GM18508 (cell line): ENCODE results near the gene CD83.
A peak's percentile ranks its signal among the peaks of the same experiment; 100 is the strongest.

Source experiments
- ATAC-seq: cut with Tn5 transposase; IDR thresholded peaks from one replicate; pipeline ENCODE4 v1.9.1; 2021; ENCODE audit warnings: moderate number of reproducible peaks; ENCODE audit not compliant: insufficient read depth, unreplicated experiment

Gene CD83

DNA sequence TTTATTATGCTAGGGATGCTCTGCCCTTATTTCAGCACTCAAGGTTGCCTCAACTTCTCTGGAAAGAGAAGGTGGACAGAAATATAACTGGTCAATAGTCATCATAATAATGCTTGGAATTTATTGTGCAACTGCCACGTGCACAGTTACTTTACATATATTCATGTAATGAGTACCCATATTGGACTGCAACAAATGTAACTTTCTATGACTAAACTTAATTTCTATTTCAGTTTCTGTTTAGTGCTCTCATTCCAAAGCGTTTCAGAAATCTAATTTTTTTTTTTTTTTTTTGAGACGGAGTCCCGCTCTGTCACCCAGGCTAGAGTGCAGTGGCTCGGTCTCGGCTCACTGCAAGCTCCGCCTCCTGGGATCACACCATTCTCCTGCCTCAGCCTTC is 28.3 kb upstream of the CD83 start:
- no peak for ATAC-seq

DNA sequence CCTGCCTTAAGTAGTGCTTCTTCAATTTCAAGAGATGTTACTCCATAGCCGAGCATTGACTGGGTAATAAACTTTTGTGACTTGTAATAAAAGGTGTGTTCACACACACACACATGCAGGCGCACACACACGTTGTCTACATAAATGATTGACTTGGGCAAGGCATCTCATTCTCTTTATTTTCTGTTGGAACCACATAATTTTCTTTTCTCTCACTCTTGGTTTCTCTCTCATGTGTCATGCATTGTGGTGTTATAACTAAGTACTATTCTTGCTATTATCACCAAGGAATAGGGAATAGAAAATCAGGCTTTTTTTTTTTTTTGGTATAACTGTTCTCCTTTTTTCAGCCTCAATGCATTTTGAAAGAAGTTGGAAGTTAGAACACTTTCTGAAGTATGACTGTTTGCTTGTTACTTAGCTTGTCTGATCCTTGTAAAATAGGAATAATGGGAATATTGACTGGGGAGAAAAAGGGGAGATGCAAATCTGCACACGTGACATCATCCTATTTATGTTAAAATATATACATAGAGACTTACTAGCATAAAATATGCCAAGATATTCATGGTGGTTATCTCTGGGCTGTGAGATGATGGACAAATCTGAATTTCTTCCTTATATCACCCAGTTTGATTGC is 26.1 kb upstream of the CD83 start:
- ATAC-seq: no peak

DNA sequence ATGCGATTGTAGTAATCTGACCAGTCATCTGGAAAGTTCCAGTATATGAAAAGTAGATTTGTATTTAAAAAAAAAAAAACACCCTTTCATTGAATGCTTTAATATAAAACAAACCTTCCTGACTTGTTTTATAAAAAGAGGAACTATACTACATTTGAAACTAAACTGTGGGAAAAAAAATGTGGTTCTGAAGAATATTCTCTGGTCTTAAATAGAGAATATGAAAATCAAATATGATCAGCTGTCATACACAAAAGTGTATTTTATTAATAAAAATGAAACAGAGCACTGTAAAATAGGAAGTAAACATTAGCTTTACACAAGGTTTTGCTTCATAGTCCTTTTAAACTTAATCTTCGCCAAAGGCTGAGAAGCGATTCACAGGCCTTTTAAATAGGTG is 25.3 kb upstream of the CD83 start:
- no peak for ATAC-seq

DNA sequence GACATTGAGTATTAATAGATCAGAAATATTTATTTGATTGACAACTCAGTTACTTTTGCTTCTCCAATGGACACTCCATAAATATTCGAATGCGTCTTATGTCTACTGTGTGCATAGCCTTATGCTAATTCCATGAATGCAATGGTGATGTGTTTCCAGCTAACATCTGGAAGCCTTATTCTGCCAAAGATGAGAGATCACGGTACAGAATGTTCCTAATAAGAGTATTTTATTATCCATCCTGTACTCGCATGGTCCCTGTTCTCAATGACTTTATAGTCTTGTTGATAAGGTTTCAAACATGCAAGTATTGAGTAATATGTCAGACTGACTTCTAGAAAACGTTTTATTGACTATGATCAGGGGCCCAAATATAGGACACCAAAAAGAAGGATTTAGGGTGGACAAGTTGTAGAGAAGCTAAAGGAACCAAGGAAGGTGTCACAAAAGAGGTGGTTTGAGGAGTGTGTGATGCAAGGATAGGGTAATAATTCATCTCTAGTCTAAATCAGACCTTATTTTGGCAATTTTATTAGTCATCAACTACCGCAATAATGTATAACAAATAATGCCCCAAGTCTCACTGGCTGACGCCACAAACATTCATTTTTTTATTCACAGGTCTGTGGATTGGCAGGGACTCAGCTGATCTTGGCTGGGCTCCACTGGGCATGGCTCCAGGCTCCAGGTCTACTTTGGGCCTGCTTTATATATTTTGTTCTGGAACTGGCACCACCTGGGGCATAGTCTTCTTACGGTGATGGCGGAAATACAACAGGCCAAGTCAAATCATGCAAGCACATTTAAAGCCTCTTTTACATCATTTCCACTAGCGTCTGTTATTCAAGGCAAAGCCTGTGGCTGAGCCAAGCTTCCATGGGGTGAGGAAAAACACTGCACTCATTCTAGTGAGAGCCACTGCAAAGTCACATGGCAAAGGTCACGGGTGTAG is 24.5 kb upstream of the CD83 start:
- no peak for ATAC-seq

DNA sequence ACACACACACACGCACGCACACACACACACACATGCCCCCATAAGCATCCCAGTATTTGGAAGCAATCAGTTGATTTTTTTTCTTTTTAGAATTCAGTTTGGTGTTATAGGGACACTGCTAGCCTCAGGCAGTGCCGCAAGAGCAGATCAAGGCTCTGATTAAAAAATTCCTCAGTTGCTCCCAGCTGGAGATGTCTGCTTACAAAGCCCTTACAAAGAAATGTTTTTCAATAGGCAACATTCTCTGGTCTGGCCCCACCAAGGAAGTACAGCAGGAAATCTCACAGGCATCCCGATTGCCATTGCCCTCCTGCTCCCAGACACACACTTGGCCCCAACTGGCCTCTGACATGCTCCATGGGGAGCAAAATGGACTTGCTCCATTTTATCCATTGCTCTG is 22.9 kb upstream of the CD83 start:
- no peak for ATAC-seq

DNA sequence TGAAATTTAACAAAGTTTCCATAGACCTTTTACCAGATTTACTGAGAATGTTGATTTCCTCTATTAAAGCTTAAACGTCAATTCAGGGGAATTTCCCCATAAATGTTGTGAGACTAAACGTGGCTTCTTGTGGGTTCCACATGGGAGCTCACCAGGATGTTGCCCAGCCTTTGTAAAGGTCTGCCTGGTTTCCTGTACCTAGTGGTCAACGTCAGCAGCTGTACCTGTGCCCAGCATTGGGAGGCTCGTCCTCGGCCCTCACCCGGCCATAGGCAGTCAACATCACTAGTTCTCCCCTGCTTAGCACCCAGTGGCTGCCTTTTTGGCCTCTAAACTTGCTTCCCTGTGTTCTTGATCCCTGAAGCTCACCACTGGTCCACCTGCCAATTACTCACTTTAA is 22.1 kb upstream of the CD83 start:
- peak; percentile 51 for ATAC-seq

DNA sequence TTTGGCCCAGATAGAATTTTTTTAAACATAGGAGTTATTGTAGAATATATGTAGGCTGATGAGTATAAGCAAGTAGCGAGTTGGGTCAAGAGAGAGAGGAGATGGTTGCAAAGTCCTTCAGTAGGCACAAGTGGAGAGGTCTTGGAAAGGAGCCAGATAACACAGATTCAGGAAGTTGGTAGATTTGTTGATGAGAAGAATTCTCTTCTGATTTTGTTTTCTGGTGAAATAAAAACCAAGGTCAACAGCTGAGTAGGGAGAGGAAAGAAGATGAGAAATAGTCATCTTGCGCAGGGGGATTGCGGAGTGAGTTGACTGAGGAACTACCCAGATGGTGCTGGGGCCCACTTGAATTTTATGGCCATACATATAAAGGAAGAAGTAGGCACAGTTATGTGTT is 17.4 kb upstream of the CD83 start:
- no peak for ATAC-seq

DNA sequence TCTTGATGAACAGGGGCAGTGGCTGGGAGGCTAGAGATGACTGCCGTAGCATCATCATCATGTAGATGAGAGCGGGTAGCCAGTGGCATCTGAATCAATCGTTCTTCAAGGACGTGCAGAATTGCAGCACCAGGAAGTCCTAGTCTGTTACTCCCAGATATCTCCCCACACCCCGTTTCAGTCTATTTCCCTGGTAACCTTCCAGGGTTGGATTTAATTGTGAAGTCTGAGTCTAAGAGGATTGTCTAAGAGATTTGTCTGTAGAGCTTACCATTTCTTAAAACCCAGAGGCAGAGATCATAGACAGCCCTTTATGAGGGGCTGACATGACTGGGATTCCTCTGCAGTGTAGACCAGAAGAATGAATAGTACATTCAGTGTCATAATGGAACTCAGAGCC is 16.6 kb upstream of the CD83 start:
- no peak for ATAC-seq

DNA sequence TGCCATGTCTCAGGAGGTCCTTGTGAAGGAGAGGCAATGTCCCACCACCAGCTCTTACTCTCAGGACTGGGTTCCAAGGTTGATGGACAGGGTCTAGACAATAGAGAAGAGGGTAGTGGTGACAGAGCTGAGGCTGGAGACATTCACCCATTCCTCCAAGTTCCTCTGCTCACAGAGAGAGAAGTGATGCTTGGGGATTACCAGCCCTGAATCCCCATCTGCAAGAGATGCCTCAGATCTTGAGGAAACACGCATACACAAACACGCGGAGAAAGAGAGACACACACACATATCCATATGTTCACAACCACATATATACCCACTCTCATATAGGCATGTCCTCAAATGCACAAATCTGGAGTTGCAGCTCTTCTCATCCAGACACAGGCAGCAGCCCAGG is 15.2 kb upstream of the CD83 start:
- no peak for ATAC-seq

DNA sequence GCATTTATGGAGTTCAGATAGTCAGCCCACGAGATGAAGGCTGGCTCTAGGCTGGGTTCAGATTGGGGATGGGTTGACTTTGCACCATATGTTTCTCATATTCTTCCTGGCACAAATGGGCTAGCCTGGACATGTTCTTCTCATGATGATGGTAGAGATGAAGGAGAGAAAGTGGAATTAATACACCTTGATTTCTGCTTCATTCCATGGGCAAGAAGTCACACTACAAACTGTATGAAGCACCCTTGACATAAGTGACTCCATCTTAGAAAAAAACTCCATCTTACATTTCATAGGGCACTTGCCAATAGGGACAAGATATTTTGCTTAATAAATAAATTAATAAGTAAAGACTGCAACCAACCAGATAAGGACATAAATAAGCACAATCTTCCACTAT is 12.0 kb upstream of the CD83 start:
- ATAC-seq: no peak

DNA sequence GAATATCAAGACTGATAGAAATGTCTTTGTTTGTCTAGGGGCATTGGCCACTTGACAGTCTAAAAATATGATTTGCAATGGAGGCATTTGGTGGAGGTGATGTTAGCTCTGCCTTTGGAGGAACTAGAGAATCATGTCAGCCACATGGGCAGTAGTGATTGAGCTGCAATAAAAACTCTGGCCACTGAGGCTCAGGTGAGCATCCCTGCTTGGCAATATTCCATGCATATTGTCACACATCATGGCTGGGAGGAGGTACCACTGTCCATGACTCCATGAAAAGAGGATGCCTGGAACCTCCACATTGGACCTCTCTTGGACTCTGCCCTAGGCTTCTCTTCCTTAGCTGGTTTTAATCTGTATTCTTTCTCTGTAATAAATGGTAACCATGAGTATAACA is 10.6 kb upstream of the CD83 start:
- no peak for ATAC-seq

DNA sequence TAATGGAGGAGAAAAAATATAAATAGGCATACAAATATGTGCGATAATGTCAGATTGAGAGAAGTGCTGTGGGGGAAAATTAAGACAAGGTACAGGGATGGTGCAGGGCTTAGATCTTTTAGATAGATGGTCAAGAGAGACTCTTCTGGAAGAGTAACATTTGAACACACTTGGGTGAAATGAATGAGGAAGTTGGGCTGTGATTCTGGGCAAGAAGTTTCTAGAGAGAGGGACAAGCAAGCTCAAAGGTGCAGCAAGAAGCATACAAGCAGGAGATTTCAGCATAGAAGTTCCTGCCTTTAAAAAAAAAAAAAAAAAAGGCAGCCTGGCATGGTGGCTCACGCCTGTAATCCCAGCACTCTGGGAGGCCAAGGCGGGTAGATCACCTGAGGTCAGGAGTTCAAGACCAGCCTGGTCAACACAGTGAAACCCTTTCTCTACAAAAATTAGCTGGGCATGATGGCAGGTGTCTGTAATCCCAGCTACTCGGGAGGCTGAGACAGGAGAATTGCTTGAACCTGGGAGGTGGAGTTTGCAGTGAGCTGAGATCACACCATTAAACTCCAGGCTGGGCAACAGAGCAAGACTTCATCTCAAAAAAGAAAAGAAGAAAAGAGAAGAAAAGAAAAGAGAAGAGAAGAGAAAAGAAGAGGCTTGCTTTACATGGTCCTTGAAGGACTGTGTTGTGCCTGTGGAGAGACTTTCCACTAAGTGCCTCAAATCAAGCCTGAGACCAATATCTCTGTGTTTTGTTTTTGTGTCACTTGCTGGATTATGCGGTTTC is 9.7 kb upstream of the CD83 start:
- no peak for ATAC-seq

DNA sequence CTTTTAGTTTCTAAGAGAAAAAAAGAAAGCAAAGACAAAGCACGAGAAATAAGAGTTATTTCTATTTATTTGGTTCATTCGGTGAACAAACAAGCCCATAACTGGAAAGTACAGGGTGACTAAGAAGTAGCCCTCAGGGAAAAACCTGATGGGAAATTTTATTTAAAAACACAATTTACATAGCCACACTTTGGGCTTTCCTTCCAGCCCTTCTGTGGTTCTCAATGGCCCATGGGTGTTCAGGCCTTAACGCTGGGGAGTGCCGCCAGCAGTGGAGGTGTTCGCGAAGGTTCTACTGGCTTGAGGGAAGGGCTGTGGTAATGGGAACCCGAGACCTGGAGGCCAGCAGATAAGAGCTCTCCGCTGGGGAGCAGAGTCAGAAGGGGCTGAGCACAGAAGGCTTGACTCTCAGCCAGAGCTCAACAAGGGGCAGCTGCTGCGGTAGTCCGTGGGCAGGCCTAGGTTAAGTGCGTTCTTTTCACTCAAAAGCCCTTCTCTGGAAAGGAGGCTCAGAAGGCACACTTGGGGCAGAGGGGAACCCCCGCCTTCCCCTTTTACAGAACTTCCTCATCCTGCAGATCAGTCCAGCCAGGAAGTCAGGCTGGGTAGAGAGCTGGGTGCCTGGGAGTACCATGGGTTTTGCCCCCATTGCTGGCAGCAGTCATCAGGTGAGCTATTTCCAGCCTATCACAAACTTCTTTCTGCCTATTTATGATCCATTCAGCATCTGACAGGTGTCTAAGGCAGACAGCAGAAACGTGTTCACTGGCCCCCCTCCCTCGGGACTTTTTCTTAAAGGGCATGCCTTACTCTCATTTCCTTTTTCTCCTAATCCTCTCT is 8.8 kb upstream of the CD83 start:
- peak; percentile 64 for ATAC-seq

DNA sequence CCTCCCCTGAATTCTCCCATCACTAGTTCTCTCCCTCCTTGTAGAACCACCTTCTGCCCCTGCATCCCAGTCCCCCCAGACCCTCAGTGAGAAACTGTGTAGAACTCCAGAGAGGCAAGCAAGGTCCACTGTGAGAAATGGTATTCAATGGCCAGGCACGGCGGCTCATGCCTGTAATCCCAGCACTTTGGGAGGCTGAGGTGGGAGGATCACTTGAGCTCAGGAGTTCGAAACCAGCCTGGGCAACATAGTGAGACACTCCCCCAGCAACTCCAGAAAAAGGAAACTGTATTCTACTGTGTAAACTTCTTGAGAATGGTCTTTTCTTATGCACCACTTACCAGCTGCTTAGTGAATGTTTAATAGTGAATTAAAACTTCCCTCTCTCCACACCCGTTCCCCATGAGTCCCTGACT is 8.2 kb upstream of the CD83 start:
- no peak for ATAC-seq

DNA sequence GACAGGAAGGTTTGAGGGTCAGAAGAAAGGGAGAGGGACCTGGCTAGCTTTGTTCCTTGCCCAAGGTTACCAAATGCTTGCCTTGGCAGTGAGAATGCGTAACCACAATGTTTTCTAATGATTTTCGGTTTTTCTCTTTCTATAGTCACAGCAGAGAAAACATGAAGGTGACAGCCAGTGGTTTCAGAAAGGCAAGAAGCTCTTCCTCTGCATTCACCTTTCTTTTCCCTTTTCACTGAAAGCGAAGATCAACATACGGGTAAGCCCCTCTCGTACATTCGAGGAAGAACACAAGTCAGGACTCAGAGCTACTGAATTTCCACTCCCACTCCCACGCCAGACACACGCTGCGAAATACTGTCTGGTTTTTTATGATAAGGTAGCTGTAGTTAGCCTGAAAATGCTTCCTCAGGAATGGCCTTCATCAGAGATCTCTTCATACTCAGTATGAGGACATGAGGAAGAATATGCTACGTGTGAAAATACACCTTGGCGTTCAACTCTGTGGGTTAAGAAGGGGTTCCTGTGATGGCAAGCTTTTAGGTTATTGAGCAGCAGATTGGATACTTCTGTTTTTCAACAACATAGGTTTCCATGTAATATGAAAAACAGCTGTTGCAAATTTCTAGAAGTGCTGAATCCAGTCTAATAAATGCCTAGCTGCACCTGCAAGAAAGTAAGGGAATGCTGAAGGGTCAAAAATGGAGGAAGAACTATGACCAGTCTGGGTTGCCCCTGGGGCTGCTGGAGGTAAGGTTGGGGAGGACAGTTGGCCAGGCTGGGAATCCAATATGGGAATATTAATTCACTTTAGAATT is 7.4 kb upstream of the CD83 start:
- ATAC-seq: peak; percentile 45

DNA sequence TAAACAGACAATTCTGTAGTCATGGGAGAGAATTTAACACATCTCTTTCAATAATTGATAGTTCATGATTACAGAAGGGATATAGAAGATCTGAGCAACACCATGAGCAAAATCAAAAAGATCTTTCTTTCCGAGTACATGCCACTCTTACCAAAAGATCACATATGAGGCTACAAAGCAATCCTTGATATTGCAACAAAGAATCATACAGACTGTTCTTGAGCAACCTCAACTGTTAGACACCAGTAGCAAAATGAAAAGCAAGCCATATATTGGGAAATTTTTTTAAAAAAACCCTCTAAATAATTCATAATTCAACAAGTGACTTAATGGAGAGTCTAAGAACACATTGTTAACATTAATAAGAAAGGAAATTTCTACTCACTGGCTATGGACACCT is 3.6 kb upstream of the CD83 start:
- no peak for ATAC-seq

DNA sequence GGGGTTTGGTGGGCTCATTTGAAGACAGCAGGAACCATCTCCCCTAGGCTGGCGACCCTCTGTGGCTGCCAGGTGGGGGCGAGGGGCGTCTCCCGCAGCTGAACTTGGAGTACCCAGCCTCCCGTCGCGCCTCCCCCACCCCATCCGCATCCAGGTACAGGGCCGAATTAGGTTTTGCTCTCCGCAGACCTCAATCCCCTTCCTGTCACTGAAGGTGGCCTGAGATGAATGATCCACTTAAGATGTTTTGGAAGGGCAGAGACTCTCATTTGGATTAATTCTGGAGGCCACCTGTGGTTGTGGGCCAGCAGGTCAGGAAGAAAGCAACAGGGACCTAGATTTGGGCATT is 493 bp downstream of the CD83 start:
- no peak for ATAC-seq

DNA sequence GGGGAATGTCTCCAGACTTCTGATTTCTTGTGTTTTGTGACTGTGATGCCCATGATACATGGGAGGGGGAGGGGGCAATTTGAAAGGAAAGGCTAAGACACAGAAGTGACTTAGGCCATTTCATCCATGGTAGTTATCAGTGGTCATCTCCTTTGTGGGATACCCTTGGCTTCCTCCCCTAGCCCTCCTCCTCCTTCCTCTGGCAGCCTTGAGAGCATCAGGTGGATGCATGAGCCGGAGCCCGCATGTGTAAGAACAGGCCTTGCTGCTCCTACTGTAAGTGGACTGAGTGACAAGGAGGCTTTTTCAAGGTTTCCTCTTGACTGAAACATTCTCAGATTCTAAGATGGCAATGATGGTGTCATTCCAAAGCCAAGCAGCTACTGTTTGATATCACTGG is 874 bp downstream of the CD83 start:
- no peak for ATAC-seq

DNA sequence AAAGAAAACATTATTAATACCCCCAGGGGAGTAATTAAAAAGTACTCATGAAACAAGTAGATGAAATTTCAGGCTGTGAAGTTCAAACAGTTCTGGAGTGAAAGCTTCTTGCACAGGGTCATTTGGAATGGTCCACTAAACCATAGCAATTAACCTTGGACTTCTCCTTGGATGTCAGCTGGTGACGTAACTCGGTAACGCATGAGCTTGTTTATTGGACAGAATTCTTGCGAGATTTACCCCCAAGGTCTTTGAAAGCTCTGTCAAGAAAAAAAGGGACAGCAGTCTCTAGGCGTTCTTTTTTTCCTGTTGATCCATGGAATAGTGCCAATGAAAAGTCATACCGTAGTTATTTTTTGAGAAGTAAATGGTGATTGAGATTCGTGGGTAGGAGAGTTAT is 2.2 kb downstream of the CD83 start:
- no peak for ATAC-seq

DNA sequence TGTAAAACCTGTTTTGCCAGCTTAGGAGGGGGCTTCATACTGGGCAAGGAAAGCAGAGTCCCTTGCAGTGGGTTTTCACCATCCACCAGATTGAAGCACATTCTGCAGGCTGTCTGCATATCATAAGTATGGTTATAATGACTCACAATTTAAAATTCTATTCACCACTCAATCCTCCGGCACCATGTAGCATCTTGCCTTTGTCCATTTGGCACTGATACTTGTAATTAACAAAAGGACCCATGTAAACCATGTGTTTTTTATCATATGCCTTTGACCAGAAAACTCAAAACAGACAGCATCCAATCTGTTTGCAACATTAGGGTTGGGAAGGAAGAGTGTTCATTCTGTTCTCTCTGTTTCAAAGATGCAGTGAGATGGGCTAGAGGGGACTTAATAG is 3.0 kb downstream of the CD83 start:
- no peak for ATAC-seq
